ENCODE data around the gene REV1. TPM values are rescaled to one million over a fixed set of nuclear protein-coding genes. Genes with fewer than 3 reads are reported as not detected.
"Not testable (repeated sequence)": the region's sequence is repeated elsewhere in the genome, so short reads cannot be mapped to it uniquely, and the experiment has no call there.

REV1 gene
- total RNA-seq, 1 donor from 2014 or later = 25.5 TPM

GRCh38 chr2:99487906-99488305, 1.9 kb downstream of the REV1 start:
- no peak for DNase-seq (ENCODE audit: low spot score)

DNA sequence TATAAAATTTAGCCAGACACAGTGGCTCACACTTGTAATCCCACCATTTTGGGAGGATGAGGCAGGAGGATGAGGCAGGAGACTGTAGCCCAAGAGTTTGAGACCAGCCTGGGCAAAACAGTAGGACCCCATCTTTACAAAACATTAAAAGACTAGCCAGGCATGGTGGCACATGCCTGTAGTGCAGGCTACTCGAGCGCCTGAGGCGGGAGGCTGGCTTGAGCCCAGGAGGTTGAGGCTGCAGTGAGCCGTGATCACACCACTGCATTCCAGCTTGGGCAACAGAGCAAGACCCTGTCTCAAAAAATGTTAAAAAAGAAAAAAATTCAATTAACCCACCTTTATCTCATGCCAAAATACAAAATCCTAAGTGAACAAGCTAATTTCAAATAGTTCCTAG, 4.0 kb downstream of the REV1 start:
- no peak for DNase-seq (ENCODE audit: low spot score)

- DNase-seq (ENCODE audit: low spot score) = no peak
These were observed 4.4 kb downstream of the REV1 start for GRCh38 chr2:99485411-99485810.

- no peak for DNase-seq (ENCODE audit: low spot score)
These were observed 5.6 kb downstream of the REV1 start for GRCh38 chr2:99484205-99484604.

DNA sequence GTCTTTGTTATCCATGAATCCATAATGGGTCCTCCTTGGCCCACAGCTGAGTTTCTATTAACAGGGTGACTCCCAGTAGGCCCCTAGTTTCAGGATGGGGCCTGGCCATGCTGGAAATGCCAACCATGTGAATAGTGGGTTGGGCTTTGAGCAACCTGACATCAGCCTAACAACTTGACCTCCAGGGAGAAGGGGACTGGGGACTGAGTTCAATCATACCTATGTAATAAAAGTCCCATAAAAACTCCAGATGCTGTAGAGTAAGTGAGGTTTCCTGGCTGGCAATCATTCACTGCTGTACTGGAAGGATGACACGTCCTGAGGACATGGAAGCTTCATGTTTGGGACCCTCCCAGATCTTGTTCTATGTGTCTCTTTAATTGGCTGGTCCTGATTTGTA, 7.9 kb downstream of the REV1 start:
- DNase-seq (ENCODE audit: low spot score) = no peak

DNA sequence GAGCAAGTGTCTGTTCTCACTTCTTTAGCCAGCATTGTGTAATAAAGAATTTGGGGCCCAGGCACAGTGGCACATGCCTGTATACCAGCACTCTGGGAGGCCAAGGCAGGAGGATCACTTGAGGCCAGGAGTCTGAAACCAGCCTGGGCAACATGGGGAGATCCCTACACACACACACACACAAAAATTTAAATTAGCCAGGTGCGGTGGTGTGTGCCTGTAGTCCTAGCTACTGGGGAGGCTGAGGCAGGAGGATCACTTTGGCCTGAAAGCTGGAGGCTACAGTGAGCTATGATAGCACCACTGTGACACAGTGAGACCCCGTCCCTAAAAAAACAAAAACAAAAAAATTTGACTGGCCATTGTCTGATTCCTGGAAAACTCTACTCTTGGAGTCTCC, 8.3 kb downstream of the REV1 start:
- no peak for DNase-seq (ENCODE audit: low spot score)

DNA sequence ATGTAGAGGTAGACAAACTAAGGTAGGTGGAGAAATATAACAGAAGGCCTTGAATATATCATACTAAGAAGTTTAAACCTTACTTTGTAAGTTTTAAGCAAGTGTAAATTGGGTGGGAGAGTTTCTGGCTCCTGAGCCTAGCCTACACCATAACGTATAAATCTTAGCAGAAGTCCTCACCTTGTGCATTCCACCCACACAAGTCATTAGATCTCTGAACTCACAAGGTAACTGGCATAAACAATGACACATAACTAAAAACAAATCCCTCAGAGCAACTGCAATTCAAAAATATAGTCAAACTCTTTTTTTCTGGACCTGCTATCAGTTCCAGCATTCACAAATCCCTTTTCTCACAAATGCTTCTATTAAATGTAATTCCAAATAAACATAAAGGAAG, 9.4 kb downstream of the REV1 start:
- no peak for DNase-seq (ENCODE audit: low spot score)

GRCh38 chr2:99478632-99479031, 11.2 kb downstream of the REV1 start:
- DNase-seq (ENCODE audit: low spot score) = no peak

DNA sequence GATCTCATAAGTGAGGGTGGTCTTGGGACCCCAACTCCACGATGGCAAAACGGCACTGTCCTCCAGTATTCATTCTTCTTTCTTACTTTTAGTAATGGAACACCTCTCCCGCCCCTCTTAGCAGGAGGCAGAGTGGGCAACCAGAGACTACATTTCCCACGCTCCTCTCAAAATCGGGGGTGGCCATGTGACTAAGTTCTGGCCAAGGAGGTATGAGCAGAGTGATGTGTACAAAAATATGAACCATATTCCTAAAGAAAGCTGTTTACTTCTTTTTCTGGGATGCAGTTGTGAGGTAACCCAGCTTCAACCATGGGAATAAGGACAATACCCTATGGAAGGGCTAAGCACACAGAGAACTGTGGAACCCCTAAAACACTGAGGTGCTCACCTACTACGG, 12.8 kb downstream of the REV1 start:
- DNase-seq (ENCODE audit: low spot score) = no peak

- DNase-seq (ENCODE audit: low spot score) = no peak
These were observed 13.2 kb downstream of the REV1 start for GRCh38 chr2:99476629-99477028.

DNA sequence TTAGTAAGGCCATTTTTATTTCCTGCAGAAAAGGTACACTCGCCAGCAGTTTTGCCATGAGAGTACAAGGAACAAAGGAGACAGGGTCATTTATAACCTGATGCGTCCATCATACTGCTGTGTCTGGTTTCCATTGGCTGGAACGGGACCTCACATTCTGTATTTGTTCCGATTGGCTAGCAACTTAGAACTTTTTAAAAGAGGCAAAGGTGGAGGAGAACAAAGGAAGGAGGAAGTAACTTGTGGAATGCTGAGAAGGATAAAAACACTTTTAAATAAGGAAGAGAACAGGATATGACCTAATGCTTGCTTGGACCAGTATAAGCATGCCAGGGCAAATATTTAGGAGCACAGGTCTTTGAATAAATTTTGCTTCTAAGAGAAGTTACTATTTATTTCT, 14.7 kb downstream of the REV1 start:
- not testable (repeated sequence) for DNase-seq (ENCODE audit: low spot score)

DNA sequence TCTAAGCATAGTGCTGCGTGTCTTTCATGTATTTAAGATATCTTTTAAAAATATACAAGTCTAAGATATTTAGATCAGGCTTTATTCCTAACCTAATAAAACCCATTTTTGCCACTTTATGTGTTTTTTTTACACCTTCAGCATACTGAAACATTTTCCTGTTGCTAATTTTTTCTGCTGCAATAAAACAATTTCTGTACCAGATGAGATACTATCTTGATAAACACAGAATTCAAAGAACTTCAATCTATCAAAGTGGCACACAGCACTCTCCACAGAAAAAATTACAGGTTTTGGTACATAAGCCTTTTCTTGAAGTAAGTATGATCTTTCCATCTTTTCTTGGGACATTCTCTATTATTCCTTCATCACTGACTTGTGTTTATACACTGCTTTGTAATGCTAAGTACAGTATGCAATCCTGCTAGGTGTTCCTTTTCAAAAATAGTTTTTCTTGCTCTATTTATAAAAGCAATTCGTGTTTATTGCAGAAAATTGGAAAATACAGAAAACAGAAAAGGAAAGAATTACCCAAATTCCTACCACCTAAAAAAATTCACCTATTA, 16.2 kb downstream of the REV1 start:
- DNase-seq (ENCODE audit: low spot score) = no peak

- DNase-seq (ENCODE audit: low spot score) = no peak
These were observed 17.2 kb downstream of the REV1 start for GRCh38 chr2:99472600-99472960.

- DNase-seq (ENCODE audit: low spot score) = no peak
These were observed 17.9 kb downstream of the REV1 start for GRCh38 chr2:99471654-99472599.

DNA sequence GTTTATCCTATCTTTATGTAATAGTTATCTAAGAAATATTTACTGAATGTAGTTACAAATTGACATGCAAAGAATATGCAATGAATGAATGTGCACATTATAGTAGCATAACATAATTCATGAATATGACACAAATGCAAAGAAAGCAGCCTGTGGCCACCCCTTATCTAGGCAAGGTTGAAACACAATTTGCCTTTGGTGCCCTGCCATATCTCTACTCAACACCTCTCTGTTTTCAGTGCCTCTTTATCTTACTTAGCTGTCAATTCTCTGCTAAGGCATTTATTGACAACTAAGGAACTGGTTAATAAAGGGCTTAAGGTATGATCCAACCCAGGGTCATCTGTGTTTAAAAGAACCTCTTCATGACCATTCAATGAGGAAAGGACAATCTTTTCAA, 18.9 kb downstream of the REV1 start:
- no peak for DNase-seq (ENCODE audit: low spot score)

GRCh38 chr2:99470459-99470858, 19.4 kb downstream of the REV1 start:
- not testable (repeated sequence) for DNase-seq (ENCODE audit: low spot score)

DNA sequence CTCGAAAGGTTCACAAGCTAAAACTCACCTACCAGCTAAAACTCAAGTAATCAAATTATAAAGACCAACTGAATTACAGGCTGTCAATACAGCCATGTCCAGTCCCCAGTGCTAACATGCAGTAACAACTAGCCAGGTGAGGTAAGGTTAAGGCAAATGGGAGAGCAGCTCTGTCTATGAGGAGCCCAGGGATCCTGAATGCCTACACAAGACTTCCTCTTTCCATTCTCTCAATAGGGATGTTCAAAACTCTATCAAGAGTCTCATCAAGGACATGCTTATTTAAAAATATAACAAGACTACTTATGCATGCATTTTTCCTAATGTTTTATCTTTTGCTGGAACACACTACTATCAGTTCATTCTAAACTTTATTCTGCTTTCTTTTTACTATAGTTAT, 20.4 kb downstream of the REV1 start:
- DNase-seq (ENCODE audit: low spot score) = no peak

- DNase-seq (ENCODE audit: low spot score) = no peak
These were observed 21.7 kb downstream of the REV1 start for GRCh38 chr2:99468155-99468554.

- no peak for DNase-seq (ENCODE audit: low spot score)
These were observed 22.4 kb downstream of the REV1 start for GRCh38 chr2:99467390-99467789.

GRCh38 chr2:99461828-99462483, 27.9 kb downstream of the REV1 start:
- no peak for DNase-seq (ENCODE audit: low spot score)

DNA sequence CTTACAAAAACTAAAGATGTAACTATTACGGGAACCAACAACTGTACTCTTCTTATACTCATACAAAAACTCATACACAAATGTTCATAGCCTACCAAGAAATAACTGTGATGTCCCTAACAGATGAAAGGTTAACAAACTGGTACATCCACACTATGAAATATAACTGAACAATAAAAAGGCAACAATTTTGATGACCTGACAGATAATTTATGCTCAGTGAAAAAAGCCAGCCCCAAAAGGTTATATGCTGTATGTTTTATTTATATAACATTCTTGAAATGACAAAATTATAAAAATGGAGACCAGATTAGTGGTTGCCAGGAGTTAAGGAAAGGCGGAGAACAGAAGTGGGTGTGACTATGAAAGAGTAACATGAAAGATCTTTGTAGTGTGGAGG, 31.3 kb downstream of the REV1 start:
- no peak for DNase-seq (ENCODE audit: low spot score)

GRCh38 chr2:99451686-99452085, 38.1 kb downstream of the REV1 start:
- DNase-seq (ENCODE audit: low spot score) = no peak

- no peak for DNase-seq (ENCODE audit: low spot score)
These were observed 38.5 kb downstream of the REV1 start for GRCh38 chr2:99451280-99451679.
